NCI-H1436 (cell line): Measurements from ENCODE around the gene INPP5A.
A peak's percentile ranks its signal among the peaks of the same experiment; 100 is the strongest.
"Not testable (repeated sequence)": the region's sequence is repeated elsewhere in the genome, so short reads cannot be mapped to it uniquely, and the experiment has no call there.

Source experiments
- DNase-seq: peaks from one replicate; lab custom pipeline; 2025; lab: John Stamatoyannopoulos, UW

Gene INPP5A

DNA sequence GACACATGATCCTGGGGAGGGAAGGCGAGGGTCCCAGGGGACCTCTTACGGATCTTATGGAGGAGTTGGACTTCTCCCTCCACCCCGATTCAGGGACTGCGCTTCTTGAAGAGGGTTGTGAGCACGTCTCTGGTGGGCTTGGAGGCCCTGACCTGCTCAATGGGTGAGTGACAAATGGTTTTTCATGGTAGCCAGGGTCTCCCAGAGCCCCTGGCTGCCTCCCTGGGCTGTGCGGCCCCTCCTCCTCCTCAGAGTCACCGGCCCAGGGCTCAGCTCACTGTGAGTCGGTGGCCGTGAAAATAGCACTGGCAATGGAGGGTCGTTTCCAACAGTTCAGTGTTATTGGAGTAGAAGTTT is 26.6 kb downstream of the INPP5A start:
- DNase-seq = peak; percentile 79

DNA sequence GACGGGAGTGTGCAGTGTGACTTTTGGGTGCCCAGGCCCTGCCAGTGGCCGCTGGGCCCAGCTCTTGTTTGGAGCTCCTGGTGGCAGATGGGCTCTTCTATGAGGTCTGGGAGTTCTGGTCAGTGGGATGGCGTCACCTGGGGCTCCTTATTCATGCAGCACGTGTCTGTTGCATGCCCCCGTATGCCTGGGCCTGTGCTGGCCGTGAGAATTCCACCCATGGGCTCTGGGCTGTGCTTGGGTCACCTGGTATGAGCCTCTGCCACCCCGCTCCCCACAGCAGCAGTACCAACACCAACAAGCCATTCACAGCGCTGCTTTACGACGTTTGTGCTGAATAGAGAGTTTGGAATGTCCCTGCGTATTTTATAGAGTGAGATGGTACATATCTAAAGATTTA is 27.1 kb downstream of the INPP5A start:
- no peak for DNase-seq

DNA sequence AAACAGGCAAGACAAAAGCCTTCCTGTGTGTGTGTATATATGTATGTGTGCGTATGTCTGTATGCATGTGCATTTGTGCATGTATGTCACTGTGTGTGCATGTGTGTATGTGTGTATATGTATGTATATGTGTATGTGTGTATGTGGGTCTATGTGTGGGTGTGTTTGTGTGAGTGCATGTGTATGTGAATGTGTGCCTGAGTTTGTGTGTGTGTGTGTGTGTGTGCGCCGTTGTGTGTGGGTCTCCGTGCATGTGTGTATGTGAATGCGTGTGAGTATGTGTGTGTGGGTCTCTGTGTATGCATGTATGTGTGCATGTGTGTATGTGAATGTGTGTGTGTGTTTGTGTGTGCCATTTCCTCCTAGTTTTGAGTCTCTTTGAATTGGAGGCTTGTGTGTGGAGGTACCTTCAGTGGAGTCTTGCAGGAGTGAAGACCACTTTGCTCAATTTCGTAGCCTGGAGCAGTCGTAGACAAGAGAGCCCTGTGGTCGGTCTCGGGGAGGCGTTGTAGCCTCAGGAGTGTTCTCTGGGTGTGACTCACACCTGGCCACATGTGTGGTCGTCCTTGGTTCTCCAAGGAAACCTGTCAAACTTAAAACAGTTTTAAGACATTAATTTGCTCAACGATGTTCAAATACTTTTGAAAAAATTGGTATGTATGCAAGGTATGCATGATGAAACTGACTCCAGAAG is 28.1 kb downstream of the INPP5A start:
- no peak for DNase-seq

- no peak for DNase-seq
These were observed 29.3 kb downstream of the INPP5A start for GRCh38 chr10:132566892-132567291.

- DNase-seq = no peak
These were observed 32.7 kb downstream of the INPP5A start for GRCh38 chr10:132570265-132570664.

GRCh38 chr10:132570771-132571649 is 33.4 kb downstream of the INPP5A start:
- DNase-seq = peak; percentile 23

DNA sequence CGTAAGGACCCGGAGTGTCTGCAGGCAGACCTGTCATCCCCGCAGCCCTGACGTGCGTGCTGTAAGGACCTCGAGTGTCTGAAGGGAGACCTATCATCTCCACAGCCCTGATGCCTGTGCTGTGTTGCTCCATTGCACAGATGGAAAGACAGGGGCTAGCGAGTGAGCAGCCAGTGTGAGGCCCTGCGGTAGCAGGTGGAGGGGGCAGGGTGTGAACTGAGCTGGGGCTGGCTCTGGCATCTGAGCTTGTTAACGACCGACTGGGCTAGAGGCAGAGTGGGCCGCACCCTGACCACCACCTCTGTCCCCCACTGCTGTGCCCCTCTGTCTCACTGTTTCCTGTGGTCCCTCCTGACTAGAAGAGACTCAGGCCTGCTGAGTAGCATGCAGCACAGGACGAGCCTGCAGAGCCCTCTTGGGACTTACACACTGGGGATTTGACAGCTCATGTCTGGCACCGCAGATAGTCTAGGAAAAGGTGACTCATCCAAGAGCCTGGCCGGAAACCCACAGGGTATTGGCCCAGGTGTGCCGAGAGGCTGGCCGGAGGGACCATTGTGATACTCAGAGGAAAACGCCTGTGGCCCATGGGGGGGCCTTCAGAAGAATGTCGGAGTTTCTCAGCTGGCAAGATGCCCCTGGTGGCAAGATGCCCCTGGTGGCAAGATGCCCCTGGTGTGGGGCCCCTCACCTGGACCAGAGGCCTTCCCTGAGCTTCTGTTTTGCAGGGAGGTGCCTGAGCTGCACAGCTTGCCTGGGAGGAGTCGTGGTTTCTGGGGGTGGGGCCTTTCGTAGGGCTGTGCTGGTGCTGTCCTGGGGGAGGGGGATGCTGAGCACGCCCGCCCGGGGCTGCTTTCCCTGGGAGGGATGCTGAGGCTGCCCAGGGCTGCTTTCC is 34.3 kb downstream of the INPP5A start:
- peak; percentile 88 for DNase-seq

DNA sequence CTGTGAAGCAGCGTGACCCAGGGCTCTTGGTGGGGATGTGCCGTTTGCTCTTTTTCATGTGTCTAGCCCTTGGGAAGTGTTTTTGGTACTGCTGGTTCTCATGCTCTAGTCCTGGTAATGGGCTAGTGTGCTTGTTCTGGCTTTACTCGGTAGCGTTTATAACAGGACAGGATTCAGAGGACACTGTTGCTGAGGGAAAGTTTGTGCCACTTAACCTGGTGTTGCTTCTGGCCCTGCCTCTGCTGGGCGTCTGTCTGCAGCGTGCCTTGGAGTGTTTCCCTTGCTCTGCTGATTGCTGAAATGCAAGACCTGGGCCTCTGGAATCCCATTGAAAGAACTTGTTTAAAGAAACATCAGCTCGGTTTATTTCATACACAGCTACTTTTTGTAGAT is 35.0 kb downstream of the INPP5A start:
- no peak for DNase-seq

DNA sequence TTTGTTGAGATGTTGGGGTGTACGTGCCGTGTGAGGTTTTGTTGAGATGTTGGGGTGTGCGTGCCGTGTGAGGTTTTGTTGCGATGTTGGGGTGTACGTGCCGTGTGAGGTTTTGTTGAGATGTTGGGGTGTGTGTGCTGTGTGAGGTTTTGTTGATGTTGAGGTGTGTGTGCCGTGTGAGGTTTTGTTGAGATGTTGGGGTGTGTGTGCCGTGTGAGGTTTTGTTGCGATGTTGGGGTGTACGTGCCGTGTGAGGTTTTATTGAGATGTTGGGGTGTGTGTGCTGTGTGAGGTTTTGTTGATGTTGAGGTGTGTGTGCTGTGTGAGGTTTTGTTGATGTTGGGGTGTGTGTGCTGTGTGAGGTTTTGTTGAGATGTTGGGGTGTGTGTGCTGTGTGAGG is 35.4 kb downstream of the INPP5A start:
- DNase-seq = not testable (repeated sequence)

GRCh38 chr10:132574288-132574687 is 36.7 kb downstream of the INPP5A start:
- DNase-seq = no peak

DNA sequence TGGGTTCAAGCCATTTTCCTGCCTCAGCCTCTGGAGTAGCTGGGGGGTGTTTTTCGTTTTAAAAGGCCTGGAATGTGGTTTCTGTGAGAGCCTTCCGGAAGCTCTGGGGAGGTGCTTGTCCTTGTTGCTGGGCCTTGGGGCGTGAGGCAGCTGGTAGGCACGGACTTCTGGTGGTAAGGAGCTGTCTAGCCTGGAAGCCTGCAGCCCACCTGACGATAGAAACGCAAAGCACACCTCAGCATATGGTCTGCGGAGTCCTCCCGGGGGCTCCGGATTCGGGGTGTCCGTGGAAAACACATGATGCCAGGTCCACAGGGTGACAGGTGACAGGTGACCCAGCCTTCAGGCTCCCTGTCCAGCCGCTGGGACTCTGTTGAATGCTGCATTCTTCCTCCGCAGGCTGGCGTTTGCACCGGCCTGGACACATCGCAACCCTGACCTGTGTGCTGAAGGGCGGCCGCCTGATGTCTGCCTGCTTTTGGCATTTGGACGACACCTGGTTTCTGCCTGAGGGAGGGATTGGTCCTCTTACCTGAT is 37.3 kb downstream of the INPP5A start:
- DNase-seq = no peak

- DNase-seq = no peak
These were observed 38.0 kb downstream of the INPP5A start for GRCh38 chr10:132575320-132576201.

GRCh38 chr10:132576671-132577349 is 39.2 kb downstream of the INPP5A start:
- DNase-seq = no peak

DNA sequence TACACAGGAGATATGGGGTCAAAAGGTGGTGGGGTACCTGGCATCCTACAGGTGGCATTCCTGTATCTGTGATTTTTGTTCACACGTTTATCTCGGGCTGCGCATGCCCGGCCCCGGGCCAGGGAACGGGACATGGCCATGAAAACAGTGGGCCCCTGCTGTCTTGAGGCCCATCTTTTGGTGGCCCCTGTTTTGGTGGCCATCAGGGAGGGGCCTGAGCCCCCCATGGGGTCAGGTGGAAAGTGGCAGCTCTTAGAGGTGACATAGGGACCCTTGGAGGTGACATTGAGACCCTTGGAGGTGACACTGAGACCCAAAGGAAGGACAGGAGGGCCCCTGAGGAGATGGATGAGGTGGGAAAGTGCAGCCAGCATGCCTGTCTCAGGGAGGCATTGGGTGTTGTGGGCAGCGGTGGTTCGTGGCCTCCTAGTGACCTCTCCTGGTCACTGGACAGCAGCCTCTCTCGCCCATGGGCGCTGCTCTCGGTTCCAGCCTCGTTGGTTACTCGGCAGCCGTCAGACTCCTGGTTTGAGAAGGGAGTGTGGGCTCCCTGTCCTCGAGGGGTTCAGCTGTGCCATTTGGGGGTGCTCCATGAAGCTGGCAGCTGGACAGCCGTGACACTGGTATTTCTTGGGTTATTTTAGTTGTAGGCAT is 39.9 kb downstream of the INPP5A start:
- no peak for DNase-seq

- DNase-seq = no peak
These were observed 40.8 kb downstream of the INPP5A start for GRCh38 chr10:132578287-132578951.

DNA sequence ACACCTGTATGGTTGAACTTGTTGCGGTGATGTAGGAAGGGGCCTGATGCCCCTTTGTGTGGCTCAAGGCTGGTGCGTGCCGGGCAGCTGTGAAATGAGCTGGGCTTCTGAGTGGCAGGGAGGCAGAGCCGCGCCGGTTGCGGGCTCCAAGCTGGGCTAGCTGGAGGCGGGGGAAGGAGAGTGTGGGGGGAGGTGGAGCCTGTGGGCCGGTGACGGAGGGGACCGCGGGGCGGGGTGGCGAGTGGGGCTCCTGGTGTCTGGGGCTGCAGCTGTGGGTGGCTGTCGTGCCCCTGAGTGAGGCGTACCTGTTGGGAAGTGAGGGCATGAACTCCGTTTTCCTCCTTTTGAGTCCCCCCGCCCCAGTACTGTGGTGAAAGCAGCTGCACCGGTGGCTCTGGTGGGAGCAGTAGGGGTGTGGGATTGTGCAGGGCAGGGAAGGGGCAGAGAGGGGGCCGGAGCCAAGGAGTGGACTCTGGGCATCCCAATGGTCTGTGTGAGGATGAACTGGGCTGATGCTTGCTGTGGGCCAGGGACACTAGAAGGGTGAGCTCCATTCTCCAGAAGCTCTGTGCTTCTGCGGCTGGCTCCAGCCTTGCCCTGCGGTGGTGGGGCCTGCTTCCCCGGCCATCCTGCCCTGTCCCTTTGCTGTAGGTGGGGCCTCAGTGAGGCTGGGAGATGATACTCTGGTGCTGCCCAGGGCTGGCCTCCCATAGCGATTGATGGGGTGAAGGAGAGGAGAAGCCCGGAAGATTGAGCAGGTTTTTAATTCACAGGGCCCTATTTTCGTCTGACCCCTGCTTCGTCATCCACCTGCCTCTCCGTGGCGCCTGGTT is 41.7 kb downstream of the INPP5A start:
- no peak for DNase-seq

DNA sequence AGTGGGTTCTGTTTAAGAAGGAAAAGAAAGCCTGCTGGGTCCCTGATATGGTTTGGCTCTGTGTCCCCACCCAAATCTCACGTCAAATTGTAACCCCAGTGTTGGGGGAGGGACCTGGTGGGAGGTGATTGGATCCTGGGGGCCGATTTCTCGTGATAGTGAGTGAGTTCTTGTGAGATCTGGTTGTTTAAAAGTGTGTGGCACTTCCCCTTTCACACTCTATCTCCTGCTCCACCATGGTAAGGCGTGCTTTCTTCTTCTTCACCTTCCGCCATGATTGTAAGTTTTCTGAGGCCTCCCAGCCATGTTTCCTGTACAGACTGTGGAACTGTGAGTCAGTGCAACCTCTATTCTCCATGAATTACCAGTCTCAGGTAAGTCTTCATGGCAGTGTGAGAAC is 42.6 kb downstream of the INPP5A start:
- DNase-seq = no peak

GRCh38 chr10:132580617-132581016 is 43.0 kb downstream of the INPP5A start:
- DNase-seq = no peak

GRCh38 chr10:132582137-132582536 is 44.5 kb downstream of the INPP5A start:
- DNase-seq = no peak
